ENCODE data around the gene SULT6B1. TPM values are rescaled to one million over a fixed set of nuclear protein-coding genes. Genes with fewer than 3 reads are reported as not detected.
A peak's percentile ranks its signal among the peaks of the same experiment; 100 is the strongest.

SULT6B1 gene, protein sequence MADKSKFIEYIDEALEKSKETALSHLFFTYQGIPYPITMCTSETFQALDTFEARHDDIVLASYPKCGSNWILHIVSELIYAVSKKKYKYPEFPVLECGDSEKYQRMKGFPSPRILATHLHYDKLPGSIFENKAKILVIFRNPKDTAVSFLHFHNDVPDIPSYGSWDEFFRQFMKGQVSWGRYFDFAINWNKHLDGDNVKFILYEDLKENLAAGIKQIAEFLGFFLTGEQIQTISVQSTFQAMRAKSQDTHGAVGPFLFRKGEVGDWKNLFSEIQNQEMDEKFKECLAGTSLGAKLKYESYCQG
- total RNA-seq, result not detected in 2 replicates

DNA sequence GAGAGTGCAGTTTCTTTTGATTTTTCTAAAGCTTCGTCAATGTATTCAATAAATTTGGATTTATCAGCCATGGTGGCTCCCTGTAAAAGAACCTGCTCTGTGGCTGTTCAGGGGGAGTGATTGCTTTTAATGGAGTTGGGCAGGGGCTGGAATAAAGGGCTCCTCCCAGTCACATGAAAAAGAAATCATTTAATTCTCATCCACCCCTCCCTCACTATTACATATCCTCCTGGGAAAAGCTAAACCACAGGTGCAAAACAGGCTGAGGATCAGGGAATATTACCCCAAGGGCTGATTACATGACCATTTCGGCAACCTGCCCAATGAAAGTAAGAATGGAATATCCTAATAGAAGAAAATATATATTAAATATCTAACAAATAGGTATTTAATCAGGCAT lies at the start of gene SULT6B1:
Gene SULT6B1, minus strand, starts transcription at position 101 of the 400 bp plus-strand sequence. Its CDS starts 30 bp downstream, at position 71.
- no peak for ATAC-seq (ENCODE audit: low read depth)
- no peak for DNase-seq
- Mint-ChIP-seq H3K4me1 (no peaks in the 10 kb centered on the region), H3K27me3 (no peaks in the 10 kb centered on the region), H3K4me3 (no peak within 1 kb of the TSS), H3K36me3 (ENCODE audit: low read depth) (no peaks in the 10 kb centered on the region), H3K9me3 (no peaks in the 10 kb centered on the region), H3K27ac (no peak within 1 kb of the TSS)
- ChIA-PET POLR2A (no interaction called here), CTCF (no interaction called here)
- intact Hi-C loops (cut with micrococcal nuclease), result no loop called here
- TF ChIP-seq, protein P1, sequence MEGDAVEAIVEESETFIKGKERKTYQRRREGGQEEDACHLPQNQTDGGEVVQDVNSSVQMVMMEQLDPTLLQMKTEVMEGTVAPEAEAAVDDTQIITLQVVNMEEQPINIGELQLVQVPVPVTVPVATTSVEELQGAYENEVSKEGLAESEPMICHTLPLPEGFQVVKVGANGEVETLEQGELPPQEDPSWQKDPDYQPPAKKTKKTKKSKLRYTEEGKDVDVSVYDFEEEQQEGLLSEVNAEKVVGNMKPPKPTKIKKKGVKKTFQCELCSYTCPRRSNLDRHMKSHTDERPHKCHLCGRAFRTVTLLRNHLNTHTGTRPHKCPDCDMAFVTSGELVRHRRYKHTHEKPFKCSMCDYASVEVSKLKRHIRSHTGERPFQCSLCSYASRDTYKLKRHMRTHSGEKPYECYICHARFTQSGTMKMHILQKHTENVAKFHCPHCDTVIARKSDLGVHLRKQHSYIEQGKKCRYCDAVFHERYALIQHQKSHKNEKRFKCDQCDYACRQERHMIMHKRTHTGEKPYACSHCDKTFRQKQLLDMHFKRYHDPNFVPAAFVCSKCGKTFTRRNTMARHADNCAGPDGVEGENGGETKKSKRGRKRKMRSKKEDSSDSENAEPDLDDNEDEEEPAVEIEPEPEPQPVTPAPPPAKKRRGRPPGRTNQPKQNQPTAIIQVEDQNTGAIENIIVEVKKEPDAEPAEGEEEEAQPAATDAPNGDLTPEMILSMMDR (IDR thresholded peaks at IDR 0.05), result no peak

DNA sequence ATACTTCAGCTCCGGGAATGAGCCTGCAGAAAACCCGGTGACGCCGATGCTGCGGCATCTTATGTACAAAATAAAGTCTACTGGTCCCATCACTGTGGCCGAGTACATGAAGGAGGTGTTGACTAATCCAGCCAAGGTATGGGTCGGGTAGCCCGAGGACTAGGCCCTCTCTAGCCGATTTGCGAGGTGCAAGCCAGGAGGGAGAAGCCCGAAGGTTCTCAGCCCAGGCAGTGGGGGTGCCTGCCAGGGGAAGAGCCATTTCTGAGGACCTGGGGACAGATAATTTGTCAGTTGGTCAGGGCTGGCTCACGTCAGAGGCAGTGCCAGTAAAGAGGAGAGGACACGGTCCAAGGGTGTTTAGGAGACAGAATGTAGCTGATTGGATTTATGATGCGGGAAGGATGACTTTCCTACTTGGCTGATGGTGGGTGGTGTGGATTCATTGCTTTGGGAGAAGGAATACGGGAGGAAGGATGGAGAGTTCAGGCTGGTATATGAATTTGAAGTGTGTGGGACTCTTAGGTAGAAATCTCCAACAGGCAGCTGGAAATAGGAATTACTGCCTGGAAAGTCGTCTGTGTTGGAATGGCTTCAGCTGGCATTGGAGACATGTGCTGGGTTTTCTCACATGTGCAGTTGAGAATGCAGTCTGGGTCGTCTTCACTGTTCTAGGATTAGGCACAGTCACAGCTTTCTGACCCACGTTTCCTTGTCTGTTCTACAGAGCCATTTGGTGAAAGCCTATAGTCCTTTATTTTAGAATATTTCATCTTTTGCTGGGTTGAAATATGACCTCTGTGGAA lies 43.9 kb upstream of the SULT6B1 start:
- no peak for ATAC-seq (ENCODE audit: low read depth)
- intact Hi-C loops (cut with micrococcal nuclease), result no loop called here
- no peak overlapping the region for H3K27ac Mint-ChIP-seq
- H3K4me3 Mint-ChIP-seq, result no peak overlapping the region
- POLR2A ChIA-PET, result interaction anchor here (0.6 to 1.4 kb wide), 13 partner anchors 36 to 265 kb away, joined by 3 to 12 read pairs (median 4); partner anchors contain the start of genes CEBPZOS, EIF2AK2, GPATCH11 and STRN
- H3K9me3 Mint-ChIP-seq, result no peaks in the 10 kb centered on the region
- CTCF ChIA-PET, result interaction anchor here (1.0 kb wide), 1 partner anchor 645 kb away, joined by 3 read pairs; no protein-coding TSS in a partner anchor
- H3K27me3 Mint-ChIP-seq, result no peaks in the 10 kb centered on the region
- peak; percentile 15 for DNase-seq
- TF ChIP-seq, protein P1 (IDR thresholded peaks at IDR 0.05), result no peak
- peaks cover 32% of the 10 kb centered on the region for H3K36me3 Mint-ChIP-seq (ENCODE audit: low read depth)
- H3K4me1 Mint-ChIP-seq, result peaks cover 10% of the 10 kb centered on the region

DNA sequence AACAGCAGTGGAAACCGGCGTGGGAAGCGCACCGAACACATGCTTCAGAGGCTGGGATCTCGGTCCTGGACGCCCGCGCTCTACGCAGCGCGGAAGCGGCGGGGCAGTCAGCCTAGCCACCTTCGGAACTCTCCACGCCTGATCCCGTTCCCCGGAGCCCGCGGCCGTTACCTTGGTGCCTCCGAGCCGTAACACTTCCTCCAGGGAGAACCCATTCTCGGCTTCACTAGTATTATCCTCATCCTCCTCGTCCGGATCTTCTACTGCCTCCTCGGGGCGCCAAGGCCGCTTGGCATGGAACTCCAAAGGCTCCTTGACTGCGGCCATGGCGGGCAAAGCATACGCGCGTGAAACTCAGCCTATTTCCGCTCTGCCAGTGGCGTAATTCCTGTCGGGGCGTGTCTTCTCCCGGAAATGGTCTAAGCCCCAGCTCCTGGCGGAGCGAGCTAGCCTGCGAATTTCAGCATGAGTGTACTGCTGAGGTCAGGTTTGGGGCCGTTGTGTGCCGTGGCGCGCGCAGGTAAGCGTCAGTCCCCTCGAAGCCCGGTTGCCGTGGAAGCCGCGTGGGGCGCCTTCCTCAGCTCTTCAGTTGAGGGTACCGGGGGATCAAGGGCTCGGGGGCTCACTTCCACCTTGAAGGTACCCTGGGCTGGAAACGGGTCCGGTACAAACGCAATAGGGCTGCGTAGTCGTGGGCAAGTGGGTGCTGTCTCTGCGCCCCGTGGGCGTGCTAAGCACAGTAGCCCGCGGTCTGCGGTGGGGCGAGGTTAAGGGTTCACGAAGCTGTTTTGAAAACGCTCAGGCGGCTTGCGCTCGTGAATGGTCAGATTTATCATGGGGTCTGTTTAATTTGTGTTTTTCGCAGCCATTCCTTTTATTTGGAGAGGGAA lies 43.0 kb upstream of the SULT6B1 start, which contains the start of the genes CEBPZ and NDUFAF7:
Gene CEBPZ, minus strand, starts transcription at position 356 of the 890 bp plus-strand sequence. Its CDS starts 29 bp downstream, at position 327.
Gene NDUFAF7, plus strand, starts transcription at position 418 of the 890 bp plus-strand sequence. Its CDS starts 48 bp downstream, at position 466.
- Mint-ChIP-seq H3K27ac (no peak within 1 kb of the TSS), H3K9me3 (no peaks in the 10 kb centered on the region), H3K36me3 (ENCODE audit: low read depth) (peaks cover 34% of the 10 kb centered on the region), H3K4me1 (peaks cover 16% of the 10 kb centered on the region), H3K27me3 (no peaks in the 10 kb centered on the region), H3K4me3 (no peak within 1 kb of the TSS)
- ChIA-PET CTCF (interaction anchor here (1.0 kb wide), 1 partner anchor 646 kb away, joined by 3 read pairs; no protein-coding TSS in a partner anchor), POLR2A (interaction anchor here (0.6 to 1.4 kb wide), 14 partner anchors 31 to 265 kb away, joined by 3 to 12 read pairs (median 4); partner anchors contain the start of genes CEBPZOS, EIF2AK2, GPATCH11 and STRN)
- TF ChIP-seq, protein P1 (IDR thresholded peaks at IDR 0.05), result no peak
- intact Hi-C loops (cut with micrococcal nuclease), result loop anchor here (1.0 to 2.0 kb wide), 7 partner anchors 35 to 703 kb away; partner anchors contain the start of genes CEBPZOS, EIF2AK2, GPATCH11 and HEATR5B
- peak; percentile 91 for ATAC-seq (ENCODE audit: low read depth)
- peak; percentile 80 for DNase-seq

DNA sequence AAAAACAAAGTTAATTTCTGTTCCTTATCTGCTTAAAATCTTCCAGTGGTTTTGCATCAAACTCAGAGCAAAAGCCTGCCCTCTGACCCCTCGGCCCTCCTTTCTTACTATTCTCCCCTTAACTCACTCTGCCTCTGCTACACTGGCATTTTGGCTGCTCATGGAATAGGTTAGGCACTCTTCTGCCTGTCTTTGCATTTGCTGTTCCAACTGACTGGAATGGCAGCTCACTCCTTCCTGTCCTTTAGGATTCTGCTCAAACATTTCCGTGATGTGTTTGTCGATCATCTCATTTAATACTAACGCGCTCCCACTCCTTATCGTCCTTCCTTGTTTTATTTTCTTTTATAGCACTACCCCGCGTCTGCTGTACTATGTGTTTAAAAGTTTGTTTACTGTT lies 42.1 kb upstream of the SULT6B1 start:
- no peaks in the 10 kb centered on the region for H3K27me3 Mint-ChIP-seq
- H3K4me1 Mint-ChIP-seq, result peaks cover 21% of the 10 kb centered on the region
- ATAC-seq (ENCODE audit: low read depth) (no peak), DNase-seq (no peak)
- ChIA-PET CTCF (no interaction called here), POLR2A (no interaction called here)
- H3K4me3 Mint-ChIP-seq, result no peak overlapping the region
- H3K36me3 Mint-ChIP-seq (ENCODE audit: low read depth), result peaks cover 34% of the 10 kb centered on the region
- H3K9me3 Mint-ChIP-seq, result no peaks in the 10 kb centered on the region
- TF ChIP-seq, protein P1 (IDR thresholded peaks at IDR 0.05), result no peak
- intact Hi-C loops (cut with micrococcal nuclease), result loop anchor here (2.0 kb wide), 2 partner anchors 74 to 146 kb away; partner anchors contain the start of genes EIF2AK2, GPATCH11 and HEATR5B
- H3K27ac Mint-ChIP-seq, result no peak overlapping the region

Measured in activated B cell treated with CpG ODN at 0.5 μM for 24 hours (primary cell).